GM21423 (cell line): ENCODE measurements around the gene PPP2R2C.

ENCODE experiments used
- ATAC-seq: cut with Tn5 transposase; IDR thresholded peaks from one replicate; pipeline ENCODE4 v1.9.1; 2021; ENCODE audit warnings: mild to moderate bottlenecking, moderate library complexity; ENCODE audit not compliant: unreplicated experiment

PPP2R2C gene

DNA sequence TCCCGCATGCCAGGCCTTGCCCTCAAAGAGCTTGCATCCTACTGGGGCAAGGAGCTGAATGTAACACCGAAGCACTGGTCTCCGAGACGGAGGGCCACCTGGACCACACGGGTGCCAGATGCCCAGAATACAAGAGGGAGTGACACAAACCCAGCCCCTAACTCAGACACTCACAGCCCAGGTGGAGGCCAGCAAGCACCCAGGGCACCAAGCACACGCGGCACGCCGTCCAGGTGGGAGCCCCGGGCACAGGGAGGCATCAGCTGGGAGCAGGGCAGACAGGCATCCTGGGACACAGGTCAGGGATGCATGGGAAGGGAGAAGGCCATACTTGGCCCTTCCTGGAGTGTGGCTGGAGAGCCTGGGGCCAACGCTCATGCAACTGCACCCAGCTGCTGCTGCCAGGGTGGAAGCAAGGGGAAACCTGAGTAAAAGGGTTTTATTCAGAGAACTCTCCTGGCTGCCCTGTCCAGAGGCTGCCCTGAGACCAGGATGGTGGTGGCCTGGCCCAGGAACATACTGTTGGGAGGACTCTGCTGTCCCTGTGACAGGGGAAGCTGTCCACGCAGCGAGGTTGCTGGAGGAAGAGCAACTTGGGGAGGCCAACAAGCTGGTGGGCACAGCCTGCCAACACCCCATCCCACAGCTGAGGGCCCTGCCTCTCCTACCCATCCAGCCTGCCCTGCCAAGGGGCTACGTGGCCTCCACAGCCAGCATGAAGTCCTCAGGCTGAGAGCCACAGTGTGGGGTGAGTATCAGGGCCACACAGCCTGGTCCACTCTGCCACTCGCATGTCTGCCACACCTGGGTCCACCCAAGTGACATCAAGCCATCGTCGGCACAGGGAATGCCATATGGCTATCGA lies 22.2 kb upstream of the PPP2R2C start:
- ATAC-seq: no peak

DNA sequence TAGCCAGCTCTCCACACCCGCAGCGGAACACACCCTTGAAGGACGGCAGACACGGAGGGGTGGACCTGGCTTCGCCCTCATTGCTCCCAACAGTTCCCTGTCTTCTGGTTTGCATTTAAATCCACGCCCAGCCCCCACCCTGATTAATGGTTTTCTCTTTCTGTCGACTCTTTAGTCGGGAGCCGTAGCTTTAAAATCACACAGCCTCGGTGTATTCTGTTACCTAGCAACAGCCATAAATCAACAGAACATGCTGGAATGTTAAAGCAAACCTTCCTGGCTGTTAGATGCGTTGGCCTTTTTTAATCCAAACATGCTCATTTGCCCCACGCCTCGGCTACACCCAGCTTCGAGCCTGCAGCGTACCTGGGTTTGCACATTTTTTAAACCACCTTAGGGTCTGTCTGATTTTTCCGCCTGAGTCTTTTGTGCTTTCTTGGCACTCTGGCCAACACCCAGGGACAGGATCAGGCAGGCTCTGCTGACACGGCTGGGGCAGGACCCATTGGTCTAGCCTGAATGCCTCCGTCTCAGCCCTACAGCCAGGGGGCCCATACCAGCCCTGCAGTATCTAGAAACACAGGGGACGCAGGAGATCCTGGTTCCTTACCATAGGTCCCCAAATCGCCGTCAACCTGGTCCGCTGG lies 21.4 kb upstream of the PPP2R2C start:
- no peak for ATAC-seq

- no peak for ATAC-seq
These were observed 20.6 kb upstream of the PPP2R2C start for GRCh38 chr4:6492861-6493657.

DNA sequence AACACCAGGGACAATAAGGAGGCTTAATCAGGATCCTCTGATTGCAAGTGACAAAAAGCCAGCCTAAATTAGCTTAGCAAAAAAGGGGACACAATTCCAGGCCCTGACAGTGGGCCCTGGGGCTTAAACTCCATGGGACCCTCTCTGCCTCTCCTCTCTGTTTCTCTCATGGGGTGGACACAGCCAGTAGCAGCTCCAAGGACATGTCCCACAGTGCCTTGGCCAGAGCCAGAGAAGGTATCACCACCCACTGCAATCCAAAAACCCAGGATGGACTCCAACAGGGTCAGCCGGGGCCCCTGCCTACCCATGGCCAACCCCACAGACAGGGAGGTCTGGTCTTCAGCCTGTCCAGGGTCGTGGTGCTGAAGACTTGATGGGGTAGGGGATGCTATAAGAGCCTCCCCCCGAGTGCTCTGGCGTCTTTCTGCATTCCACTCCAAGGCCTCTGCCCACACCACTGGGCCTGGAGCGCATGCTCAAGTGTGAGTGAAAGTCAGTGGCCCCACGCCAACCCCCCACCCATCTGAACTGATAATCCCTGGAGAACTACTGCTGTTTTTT lies 19.7 kb upstream of the PPP2R2C start:
- ATAC-seq: no peak

DNA sequence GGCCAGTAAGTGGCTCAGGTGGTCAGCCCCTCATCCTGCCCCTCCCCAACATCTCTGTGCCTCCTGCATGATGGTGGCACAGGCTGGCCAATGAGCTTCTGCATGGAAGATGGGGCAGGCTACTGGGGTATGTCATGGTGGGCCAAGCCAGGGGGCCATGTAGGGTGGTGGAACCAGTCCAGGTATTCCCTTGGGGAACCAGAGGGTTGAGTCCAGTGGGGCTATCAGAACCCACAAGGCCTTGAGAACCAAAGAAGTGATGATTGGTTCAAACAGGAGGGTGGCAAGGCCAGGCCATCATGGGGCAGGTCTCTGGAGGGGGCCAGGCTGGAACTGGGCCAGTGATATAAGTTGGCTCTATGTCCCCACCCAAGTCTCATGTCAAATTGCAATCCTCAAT lies 18.8 kb upstream of the PPP2R2C start:
- ATAC-seq: no peak

- no peak for ATAC-seq
These were observed 17.5 kb upstream of the PPP2R2C start for GRCh38 chr4:6489927-6490326.

GRCh38 chr4:6487466-6487865 lies 15.1 kb upstream of the PPP2R2C start:
- no peak for ATAC-seq

DNA sequence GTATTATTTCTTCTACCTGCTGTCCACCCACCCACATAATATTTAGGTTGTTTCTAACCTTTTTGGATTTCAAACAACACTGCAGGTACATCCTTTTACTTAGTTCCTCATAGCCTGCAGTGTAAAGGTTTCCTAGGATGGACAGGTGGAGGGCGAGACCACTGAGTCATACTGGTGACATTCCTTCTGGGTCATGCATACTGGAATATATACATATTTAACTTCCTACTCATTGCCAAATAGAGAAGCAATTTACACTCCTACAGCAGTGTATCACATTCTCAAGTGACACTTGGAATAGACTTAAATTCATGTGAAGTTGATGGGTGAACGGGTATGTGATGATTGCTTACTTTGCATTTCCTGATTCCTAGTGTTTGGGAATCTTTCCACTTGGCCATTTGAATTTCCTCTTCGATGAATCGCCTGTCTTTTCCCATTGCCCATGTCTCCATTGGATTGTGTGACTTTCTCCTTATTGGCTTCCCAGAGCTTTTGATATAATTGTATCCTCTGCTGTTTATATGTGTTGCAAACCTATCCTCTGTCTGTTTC lies 8.2 kb upstream of the PPP2R2C start:
- ATAC-seq: no peak

- ATAC-seq: no peak
These were observed 6.3 kb upstream of the PPP2R2C start for GRCh38 chr4:6478546-6479220.

DNA sequence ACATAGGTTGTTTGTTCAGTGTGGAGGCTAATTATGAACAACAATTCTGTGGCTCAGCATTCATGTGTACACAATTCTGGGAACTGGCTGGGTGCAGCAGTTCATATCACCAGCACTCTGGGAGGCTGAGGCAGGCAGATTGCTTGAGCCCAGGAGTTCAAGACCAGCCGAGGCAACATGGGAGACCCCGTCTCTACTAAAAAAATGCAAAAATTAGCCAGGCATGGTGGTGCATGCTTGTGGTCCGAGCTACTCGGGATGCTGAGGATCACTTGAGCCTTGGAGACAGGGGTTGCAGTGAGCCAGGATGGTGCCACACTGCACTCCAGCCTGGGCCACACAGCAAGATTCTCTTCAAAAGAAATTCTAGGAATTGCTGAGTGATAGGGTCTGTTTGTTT lies 4.5 kb upstream of the PPP2R2C start:
- ATAC-seq: no peak

GRCh38 chr4:6475492-6476020 lies 3.1 kb upstream of the PPP2R2C start:
- ATAC-seq: no peak

DNA sequence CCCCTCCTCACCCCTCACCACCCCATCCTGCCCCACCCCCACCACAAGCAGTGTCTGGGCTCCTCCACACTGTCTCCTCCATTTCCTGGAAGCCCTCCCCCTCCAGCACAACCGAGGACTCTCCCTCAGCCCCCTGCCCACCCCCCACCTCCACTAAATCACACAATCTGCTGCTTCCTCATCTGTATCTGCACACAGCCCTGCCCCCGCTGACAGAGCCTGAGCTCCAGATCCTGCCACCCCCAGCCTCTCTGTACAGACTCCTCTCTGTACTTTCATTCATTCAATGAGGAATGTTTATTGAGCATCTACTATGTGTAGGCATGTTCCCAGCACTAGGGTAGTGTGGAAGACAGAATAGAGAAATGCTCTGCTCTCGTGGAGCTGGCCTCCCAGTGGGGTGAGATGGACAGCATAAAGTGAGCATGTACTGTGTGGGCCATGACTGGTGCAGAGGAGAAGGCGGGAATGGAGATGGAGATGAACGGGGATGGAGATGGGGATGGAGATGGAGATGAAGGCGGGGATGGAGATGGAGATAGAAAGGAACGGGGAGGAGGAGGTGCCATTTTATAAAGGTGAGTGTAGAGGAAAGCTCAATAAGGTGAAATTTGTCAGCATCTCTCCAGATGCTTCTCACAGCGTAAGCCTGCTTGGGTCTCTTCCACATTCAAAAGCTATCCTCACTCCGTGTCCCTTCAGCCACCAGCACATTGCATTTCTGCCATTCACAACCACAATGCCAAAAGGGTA lies 2.5 kb upstream of the PPP2R2C start:
- ATAC-seq: no peak

- ATAC-seq: no peak
These were observed 1.7 kb upstream of the PPP2R2C start for GRCh38 chr4:6474053-6474568.

- ATAC-seq: no peak
These were observed 1.0 kb upstream of the PPP2R2C start for GRCh38 chr4:6473264-6474052.

- ATAC-seq: no peak
These were observed 417 bp downstream of the PPP2R2C start for GRCh38 chr4:6472008-6472386.

DNA sequence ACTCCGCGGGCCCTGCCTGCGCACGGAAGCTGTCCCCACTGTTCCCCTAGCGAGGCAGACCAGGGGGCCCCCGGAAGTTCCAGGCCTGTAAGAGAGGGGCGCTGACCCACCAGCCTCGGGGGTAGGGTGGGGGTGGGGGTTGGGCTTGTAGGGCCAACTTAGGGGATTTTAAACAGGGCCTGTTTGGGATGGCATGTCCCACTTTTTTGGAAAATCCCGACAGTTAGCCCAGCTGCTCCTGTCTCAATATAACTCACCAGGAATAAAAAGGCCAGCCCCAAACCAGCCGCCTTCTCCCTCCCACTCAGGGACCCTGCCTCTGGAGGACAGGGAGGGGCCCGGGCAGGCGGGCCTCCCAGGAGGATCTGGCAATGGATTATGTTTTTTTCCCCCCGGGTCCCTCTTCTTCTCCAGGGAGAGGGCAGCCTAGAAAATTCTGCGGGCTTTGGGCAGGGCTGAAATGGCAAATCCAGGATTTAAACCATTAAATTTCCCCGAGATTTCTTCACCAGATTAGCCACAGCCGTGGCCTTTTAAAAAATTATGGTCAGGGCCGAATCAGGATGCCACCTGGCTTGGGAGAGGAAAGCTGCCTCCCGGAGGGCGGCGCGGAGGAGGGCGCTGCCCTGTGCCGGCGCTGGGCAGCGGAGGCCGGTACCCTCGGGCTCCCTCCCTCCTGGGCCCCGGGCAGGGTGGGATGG lies 957 bp downstream of the PPP2R2C start:
- no peak for ATAC-seq

GRCh38 chr4:6470502-6471306 lies 1.7 kb downstream of the PPP2R2C start:
- ATAC-seq: no peak
